Esophagus (tissue), 2 donors: ENCODE results near the gene DCC. TPM values are rescaled to one million over a fixed set of nuclear protein-coding genes. Genes with fewer than 3 reads are reported as not detected.
"Not testable (repeated sequence)": the region's sequence is repeated elsewhere in the genome, so short reads cannot be mapped to it uniquely, and the experiment has no call there.

ENCODE experiments used
- H3K27ac ChIP-seq, 2 donors: one replicate each; pipeline ENCODE4 v1.5.1; 2013; ENCODE audit warnings: low read depth in 2 of 2, mild to moderate bottlenecking in 2 of 2, inconsistent platforms in 1 of 2, low read length in 1 of 2, moderate library complexity in 1 of 2
- H3K27me3 ChIP-seq, 2 donors: one replicate each; pipeline ENCODE4 v1.6.1; 2013; ENCODE audit warnings: low read length in 2 of 2, control low read depth in 1 of 2, mild to moderate bottlenecking in 1 of 2; ENCODE audit not compliant: insufficient read depth in 2 of 2, control insufficient read depth in 1 of 2
- H3K36me3 ChIP-seq, 2 donors: one replicate each; pipeline ENCODE4 v1.6.1; 2013; ENCODE audit warnings: low read length in 1 of 2; ENCODE audit not compliant: control insufficient read depth in 2 of 2, insufficient read depth in 2 of 2
- H3K4me1 ChIP-seq, 2 donors: one replicate each; pipeline ENCODE4 v1.6.1; 2013; ENCODE audit warnings: low read length in 1 of 2; ENCODE audit not compliant: control insufficient read depth in 2 of 2, insufficient read depth in 2 of 2
- H3K4me3 ChIP-seq, 2 donors: one replicate each; pipeline ENCODE4 v1.5.1; 2013; ENCODE audit warnings: low read length in 2 of 2, mild to moderate bottlenecking in 2 of 2, low read depth in 1 of 2, moderate library complexity in 1 of 2
- H3K9me3 ChIP-seq, 2 donors: one replicate each; pipeline ENCODE4 v1.6.1; 2013; ENCODE audit warnings: mild to moderate bottlenecking in 2 of 2, low read depth in 1 of 2, low read length in 1 of 2, moderate library complexity in 1 of 2; ENCODE audit not compliant: control insufficient read depth in 2 of 2, insufficient read depth in 1 of 2
- WGBS, 2 donors: extraction: QIAGEN DNeasy Blood & Tissue Kit; methylation state at CpG; one replicate each; pipeline ENCODE4 v1.1.7; 2013; 5-methylcytosine and 5-hydroxymethylcytosine counted together
- polyA plus RNA-seq, 2 donors: library from polyadenylated mRNA; stranded (reverse); fragments of 200-250 nt; gene quantifications; one replicate each; pipeline ENCODE4 v1.2.3, GENCODE V29; 2013
- donor health status: healthy with polysubstance abuse.
- donor health status: Bipolar disorder and iron deficiency.

Gene DCC
- polyA plus RNA-seq, 2 donors: not detected

DNA sequence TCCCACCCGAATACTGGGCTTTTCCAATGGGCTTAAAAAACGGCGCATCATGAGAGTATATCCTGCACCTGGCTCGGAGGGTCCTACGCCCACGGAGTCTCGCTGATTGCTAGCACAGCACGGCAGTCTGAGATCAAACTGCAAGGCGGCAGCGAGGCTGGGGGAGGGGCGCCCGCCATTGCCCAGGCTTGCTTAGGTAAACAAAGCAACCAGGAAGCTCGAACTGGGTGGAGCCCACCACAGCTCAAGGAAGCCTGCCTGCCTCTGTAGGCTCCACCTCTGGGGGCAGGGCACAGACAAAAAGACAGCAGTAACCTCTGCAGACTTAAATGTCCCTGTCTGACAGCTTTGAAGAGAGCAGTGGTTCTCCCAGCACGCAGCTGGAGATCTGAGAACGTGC, 1171.7 kb downstream of the DCC start:
- not testable (repeated sequence) for H3K27ac ChIP-seq, H3K4me1 ChIP-seq, H3K36me3 ChIP-seq, H3K27me3 ChIP-seq, H3K4me3 ChIP-seq, H3K9me3 ChIP-seq
- 74 to 77% methylated on average over 14 to 15 of the region's 15 CpGs for WGBS, 2 donors

- WGBS, 2 donors: 80 to 83% methylated on average over 7 of the region's 7 CpGs
- no peak overlapping the region for H3K27ac ChIP-seq
- no peaks in the 10 kb centered on the region for H3K9me3 ChIP-seq
- no peak overlapping the region for H3K4me3 ChIP-seq
- H3K27me3 ChIP-seq: no peaks in the 10 kb centered on the region
- no peaks in the 10 kb centered on the region for H3K4me1 ChIP-seq
- H3K36me3 ChIP-seq: no peaks in the 10 kb centered on the region
Observed at GRCh38 chr18:53521068-53521467, 1181.1 kb downstream of the DCC start.

DNA sequence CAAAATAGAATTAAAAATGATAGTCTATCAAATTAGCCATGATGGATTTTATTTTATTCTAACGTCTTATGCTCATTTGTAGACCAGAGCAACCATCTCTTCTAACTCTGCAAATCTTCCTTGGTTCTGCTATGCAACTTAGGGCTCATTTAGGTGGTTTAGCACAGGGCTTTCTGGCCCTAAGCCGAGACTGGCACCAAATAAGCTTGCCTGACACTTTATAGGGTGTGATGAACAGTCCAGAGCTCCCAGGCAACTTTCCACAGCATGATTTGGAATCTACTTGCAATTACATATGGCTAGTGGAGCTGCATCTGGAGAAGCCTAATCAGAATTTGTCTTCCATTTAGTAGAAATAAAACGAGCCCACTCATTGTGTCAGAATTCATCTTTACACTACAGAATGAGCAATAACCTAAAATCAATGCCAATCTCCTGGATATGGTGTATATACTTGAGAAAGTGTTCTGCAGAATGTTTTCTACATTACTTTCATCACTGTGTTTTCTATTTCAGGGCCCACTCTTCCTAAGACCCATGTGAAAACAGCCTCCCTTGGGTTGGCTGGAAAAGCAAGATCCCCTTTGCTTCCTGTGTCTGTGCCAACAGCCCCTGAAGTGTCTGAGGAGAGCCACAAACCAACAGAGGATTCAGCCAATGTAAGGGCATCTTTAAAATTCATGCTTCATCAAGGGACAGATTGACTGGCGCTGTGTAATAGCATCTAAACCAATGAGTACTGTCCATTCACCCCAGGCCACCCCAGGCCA, 1186.3 kb downstream of the DCC start:
- no peaks in the 10 kb centered on the region for H3K4me1 ChIP-seq
- H3K9me3 ChIP-seq: no peaks in the 10 kb centered on the region
- WGBS, 2 donors: 57 to 63% methylated on average over 4 of the region's 4 CpGs
- no peak overlapping the region for H3K27ac ChIP-seq
- no peak overlapping the region for H3K4me3 ChIP-seq
- H3K36me3 ChIP-seq: no peaks in the 10 kb centered on the region
- H3K27me3 ChIP-seq: no peaks in the 10 kb centered on the region

DNA sequence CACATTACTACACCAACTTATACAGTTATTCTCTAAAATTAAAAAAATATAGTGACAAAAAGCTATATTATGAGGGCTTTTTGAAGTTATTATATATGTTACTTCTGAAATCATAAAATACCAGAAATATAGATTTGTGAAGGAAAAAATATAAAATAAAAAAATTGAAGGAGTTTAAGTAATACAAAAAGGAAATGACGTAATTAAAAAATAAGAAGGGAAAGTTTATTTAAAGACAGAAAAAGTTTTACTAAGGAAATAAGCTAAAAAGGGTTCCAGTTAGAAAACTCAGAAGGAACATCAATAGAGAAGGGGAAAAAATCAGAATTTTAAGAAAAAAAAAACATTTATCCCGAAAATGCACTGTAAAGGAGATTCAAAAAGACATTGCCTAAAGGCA, 1187.4 kb downstream of the DCC start:
- no peak overlapping the region for H3K4me3 ChIP-seq
- no peaks in the 10 kb centered on the region for H3K36me3 ChIP-seq
- no peak overlapping the region for H3K27ac ChIP-seq
- H3K27me3 ChIP-seq: no peaks in the 10 kb centered on the region
- H3K4me1 ChIP-seq: no peaks in the 10 kb centered on the region
- WGBS, 2 donors: 81 to 85% methylated on average over 2 of the region's 2 CpGs
- H3K9me3 ChIP-seq: no peaks in the 10 kb centered on the region

- H3K9me3 ChIP-seq: no peaks in the 10 kb centered on the region
- no peaks in the 10 kb centered on the region for H3K36me3 ChIP-seq
- no peak overlapping the region for H3K27ac ChIP-seq
- H3K4me3 ChIP-seq: no peak overlapping the region
- H3K4me1 ChIP-seq: no peaks in the 10 kb centered on the region
- H3K27me3 ChIP-seq: no peaks in the 10 kb centered on the region
Observed at GRCh38 chr18:53531187-53531586, 1191.2 kb downstream of the DCC start.

GRCh38 chr18:53531896-53532295, 1191.9 kb downstream of the DCC start:
- WGBS, 2 donors: 41 to 49% methylated on average over 1 of the region's 1 CpG
- H3K4me1 ChIP-seq: no peaks in the 10 kb centered on the region
- no peaks in the 10 kb centered on the region for H3K36me3 ChIP-seq
- H3K27ac ChIP-seq: no peak overlapping the region
- H3K4me3 ChIP-seq: no peak overlapping the region
- no peaks in the 10 kb centered on the region for H3K27me3 ChIP-seq
- no peaks in the 10 kb centered on the region for H3K9me3 ChIP-seq

- no peak overlapping the region for H3K4me3 ChIP-seq
- no peaks in the 10 kb centered on the region for H3K9me3 ChIP-seq
- no peak overlapping the region for H3K27ac ChIP-seq
- no peaks in the 10 kb centered on the region for H3K27me3 ChIP-seq
- 70 to 86% methylated on average over 1 of the region's 1 CpG for WGBS, 2 donors
- no peaks in the 10 kb centered on the region for H3K4me1 ChIP-seq
- no peaks in the 10 kb centered on the region for H3K36me3 ChIP-seq
Observed at GRCh38 chr18:53534203-53534602, 1194.2 kb downstream of the DCC start.

DNA sequence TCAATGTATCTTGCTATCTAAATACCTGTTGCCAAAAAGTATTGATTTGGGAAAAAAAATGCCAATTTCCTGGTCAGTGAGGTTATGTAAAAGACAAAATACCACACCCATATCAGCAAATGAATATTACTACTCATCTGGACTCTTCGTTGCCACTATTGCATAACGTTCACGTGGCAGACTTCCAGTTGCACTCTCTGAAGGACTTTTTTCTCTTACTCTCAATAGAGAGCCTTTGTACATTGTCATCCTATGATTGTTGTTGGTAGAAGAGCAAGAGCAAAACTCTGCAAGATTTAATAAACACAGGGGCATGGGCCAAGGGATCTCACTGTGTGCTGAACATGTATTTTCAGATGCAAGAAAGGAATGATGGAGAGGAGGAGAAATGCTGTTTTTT, 1194.7 kb downstream of the DCC start:
- Histone ChIP-seq H3K4me3 (no peak overlapping the region), H3K27ac (no peak overlapping the region), H3K9me3 (no peaks in the 10 kb centered on the region), H3K27me3 (no peaks in the 10 kb centered on the region), H3K36me3 (no peaks in the 10 kb centered on the region), H3K4me1 (no peaks in the 10 kb centered on the region)
- 48 to 65% methylated on average over 3 of the region's 3 CpGs for WGBS, 2 donors

- WGBS, 2 donors: 79 to 84% methylated on average over 2 of the region's 2 CpGs
- no peak overlapping the region for H3K27ac ChIP-seq
- H3K4me1 ChIP-seq: no peaks in the 10 kb centered on the region
- H3K4me3 ChIP-seq: no peak overlapping the region
- no peaks in the 10 kb centered on the region for H3K9me3 ChIP-seq
- no peaks in the 10 kb centered on the region for H3K36me3 ChIP-seq
- no peaks in the 10 kb centered on the region for H3K27me3 ChIP-seq
Observed at GRCh38 chr18:53536908-53537307, 1196.9 kb downstream of the DCC start.

GRCh38 chr18:53541924-53542323, 1201.9 kb downstream of the DCC start:
- H3K27me3 ChIP-seq: no peaks in the 10 kb centered on the region
- H3K36me3 ChIP-seq: no peaks in the 10 kb centered on the region
- H3K9me3 ChIP-seq: no peaks in the 10 kb centered on the region
- no peak overlapping the region for H3K27ac ChIP-seq
- 63 to 76% methylated on average over 1 of the region's 1 CpG for WGBS, 2 donors
- no peaks in the 10 kb centered on the region for H3K4me1 ChIP-seq
- H3K4me3 ChIP-seq: no peak overlapping the region
